CD1c-positive myeloid dendritic cell (primary cell): ENCODE results near the gene KCNA4.
"Not testable (repeated sequence)": the region's sequence is repeated elsewhere in the genome, so short reads cannot be mapped to it uniquely, and the experiment has no call there.

Experiments used
- DNase-seq: peaks from one replicate; pipeline ENCODE4 v3.0.0-alpha.2; 2016; ENCODE audit errors: extremely low spot score

Gene KCNA4

DNA sequence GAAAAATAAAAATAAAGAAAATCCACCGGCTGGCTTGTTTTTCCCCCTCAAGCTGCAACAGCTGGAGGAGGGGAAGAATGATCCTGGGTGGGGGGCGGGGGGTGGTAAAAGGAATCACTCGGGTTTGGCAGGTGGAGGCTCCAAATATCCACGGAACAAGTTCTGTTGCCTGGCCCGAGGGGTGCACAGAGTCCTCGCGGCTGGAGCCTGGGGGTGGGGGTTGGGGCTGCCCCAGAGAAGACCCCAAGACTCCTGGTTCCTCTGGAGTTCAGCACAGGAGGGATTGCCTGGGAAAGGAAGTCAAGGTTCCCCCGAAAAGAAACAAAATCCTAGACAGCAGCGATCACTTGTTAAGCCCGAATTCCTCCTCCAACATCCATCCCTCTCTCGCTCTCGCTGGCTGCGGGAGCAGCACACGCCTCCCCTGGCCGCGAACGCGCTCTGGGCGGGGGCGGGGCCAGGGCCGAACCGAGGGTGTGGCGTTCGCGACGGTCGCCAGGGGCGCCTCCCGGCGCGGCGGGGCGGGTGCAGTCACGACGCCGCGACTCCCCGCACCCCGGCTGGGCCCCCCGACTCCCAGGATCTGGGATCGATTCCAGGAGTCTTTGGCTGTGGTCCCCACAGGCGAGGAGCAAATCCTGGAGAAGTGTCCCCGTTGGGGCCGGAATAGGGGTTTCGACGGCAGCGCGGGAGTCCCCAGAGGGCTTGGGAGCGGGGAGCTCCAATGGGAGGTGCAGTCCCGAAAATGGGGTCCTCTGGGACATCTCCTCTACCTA is at the start of gene KCNA4:
Gene KCNA4 (minus strand): TSS at position 443 of the 776 bp plus-strand sequence. CDS start 4,352 bp downstream, outside the sequence.
- DNase-seq: no peak

DNA sequence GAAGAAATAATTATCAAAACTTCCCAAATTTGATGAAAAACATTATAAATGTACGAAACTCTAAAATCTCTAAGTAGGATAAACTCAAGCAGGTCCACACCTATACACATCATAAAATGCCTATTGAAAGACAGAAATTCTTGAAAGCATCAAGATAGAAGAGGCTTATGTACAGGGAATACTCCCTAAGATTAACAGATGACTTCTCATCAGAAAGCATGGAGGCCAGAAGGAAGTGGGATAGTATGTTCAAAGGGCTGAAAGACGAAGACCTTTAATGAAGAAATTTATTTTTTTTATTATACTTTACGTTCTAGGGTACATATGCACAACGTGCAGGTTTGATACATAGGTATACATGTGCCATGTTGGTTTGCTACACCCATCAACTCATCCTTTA is 45.3 kb upstream of the KCNA4 start:
- DNase-seq: no peak

DNA sequence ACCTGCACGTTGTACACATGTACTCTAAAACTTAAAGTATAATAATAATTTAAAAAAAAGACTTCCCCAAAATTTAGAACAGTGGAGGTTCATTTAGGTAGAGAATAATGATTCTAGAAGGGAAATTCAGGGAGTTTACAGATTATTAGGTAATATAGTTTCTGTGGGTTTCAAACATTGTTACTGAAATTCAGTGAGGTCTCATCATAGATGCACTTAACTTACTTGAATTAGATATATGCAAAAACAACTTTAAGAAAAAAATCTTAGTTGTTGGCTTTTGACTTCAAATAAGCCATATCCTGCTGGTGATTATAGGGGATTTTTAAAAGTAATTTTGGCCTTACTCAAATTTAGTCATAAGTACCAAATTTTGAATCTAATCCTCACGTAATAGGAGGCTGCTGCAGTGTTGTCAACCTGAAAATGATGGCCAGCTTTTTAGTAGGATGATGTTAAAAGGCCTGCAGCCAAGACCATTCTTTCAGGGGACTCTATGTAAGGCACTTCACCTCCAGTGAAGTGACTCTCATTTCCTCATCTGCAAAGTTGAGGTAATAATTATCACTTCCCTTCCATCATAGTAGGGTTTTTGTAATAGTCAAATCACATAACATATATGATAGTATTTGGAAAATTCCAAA is 42.5 kb upstream of the KCNA4 start:
- DNase-seq: no peak

DNA sequence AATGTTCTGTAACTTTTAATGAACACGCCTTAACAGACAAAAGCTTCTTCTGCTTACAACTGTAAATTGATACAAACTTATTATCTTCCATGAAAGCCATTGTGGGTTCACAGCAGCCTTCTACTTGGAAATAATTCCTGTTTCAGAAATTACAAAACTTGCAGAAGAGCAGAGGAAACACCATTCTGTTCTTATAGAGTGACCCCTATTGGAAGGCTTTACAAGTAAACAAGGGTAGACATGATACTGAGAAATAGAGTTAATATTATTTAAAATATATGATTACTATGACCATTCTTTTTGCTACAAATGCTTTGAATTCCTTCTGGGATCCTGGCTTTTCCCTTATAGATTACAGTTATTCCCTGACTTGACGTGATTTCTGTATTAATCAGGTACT is 32.4 kb upstream of the KCNA4 start:
- no peak for DNase-seq

DNA sequence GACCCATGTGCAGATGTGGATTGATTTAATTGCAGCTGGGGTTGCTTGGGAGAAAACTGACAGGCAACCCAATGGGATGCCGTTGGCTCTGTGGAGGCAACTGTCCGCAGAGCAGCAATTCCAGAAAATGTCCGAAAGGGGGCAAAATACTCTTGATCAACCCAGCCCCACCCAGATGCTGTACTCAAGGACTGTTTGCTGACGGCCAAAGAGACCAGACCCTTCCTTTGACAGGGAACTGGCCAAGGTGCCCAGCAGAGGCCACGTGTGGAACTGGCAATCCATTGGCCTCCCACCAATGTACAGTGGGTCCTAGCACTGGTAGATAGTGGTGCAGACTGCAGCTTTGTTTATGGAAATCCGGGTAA is 29.7 kb upstream of the KCNA4 start:
- no peak for DNase-seq

DNA sequence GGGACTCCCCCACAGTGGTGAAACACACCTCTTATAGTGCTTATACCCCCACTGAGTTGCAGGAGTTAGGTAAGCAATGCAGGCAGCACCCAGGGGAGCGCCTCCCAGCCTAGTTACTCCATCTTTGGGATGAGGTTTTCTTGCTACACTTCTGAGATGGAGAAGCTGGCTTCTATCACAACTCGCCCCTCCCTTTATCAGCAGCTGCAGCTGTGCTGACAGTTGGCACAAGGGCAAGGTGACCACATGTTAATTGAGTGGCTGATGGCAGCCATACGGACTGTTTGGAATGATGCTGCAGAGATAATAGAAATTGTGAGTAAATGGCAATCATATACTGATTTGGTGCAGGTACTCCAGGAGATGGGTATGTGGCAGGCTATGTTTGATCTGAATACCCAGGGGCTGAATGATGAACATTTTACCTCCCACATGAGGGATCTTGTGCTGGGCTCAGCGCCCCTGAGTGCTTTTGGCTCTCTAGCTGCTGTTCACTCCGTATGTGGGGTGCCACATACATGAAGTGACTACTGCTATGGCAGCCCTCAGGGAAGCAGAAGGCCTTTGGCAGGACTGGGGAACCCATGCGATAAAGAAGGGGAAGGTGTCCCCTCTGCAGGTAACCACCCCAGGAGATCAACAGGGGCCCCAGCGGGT is 29.2 kb upstream of the KCNA4 start:
- DNase-seq: no peak

DNA sequence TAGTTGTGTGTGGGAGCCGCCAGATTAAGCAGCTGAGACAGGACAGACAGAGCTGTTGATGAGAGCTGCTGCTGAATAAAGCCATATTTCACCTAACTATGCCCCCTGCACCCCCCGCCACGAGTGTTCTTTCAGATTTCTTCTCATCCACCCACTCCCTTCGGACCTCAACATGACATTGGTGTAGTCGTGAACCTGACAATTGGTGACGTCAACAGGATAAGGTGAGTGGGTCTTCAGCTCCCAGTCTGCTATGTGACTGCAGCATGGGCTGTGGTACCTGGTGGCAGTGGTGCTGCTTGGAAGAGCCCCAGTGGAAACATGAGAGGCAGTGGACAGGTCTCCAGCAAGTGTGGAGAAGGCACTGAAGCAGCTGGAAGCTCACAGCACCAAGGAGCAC is 28.3 kb upstream of the KCNA4 start:
- DNase-seq: no peak

- no peak for DNase-seq
Observed at GRCh38 chr11:30041171-30041570, 24.3 kb upstream of the KCNA4 start.

GRCh38 chr11:30034746-30035145 is 17.9 kb upstream of the KCNA4 start:
- not testable (repeated sequence) for DNase-seq

DNA sequence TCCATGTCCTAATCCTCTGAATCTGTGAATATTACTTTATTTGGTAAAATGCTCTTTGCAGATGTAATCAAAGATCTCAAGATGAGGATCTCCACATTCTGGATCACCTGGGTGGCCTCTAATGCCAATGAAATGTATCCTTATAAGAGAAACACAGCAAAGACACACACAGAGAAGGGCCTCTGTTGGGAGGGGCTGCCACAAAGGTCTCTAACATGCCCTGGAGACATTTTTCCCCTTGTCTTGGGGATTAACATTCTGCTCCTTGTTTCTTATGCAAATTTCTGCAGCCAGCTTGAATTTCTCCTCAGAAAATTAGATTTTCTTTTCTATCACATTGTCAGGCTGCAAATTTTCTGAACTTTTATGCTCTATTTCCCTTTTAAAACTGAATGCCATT is 17.3 kb upstream of the KCNA4 start:
- not testable (repeated sequence) for DNase-seq

- DNase-seq: no peak
Observed at GRCh38 chr11:30025396-30026139, 8.7 kb upstream of the KCNA4 start.

GRCh38 chr11:30023074-30023473 is 6.2 kb upstream of the KCNA4 start:
- DNase-seq: no peak

DNA sequence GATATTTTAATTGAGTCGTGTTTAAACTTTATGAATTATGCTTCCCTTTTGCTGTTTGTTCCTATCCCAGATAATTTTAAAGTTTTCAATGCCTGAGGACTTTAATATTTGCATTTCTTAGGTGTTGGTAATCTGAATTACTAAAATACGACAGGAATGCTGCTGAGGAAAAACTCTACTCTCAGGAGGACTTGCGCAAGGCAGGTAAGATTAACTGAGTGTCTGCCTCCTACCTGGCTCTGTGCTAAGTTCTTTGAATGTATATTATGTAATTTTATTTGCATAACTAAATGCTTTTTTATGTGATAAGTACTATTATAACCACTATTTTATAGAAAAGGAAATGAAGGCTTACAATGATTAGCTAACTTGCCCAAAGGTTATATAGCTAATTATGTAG is 2.7 kb upstream of the KCNA4 start:
- no peak for DNase-seq

DNA sequence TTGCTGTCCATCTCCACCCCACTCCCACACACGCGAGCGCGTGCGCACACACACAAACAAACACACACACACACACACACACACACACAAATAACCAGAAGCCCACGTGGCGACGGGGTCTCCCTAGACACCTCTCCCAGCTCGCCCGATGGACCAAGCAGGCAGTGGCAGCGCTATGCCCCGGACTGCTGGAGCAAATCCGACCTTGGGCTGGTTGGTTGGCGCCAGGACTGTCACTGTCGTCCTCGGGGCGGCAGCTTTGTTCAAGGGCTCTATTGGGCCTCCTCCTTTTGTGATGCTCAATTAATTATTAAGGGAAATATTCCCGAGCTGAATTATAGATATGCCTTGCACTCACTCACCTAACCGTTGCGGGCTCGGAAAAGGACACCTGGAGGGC is 1.7 kb upstream of the KCNA4 start:
- no peak for DNase-seq

DNA sequence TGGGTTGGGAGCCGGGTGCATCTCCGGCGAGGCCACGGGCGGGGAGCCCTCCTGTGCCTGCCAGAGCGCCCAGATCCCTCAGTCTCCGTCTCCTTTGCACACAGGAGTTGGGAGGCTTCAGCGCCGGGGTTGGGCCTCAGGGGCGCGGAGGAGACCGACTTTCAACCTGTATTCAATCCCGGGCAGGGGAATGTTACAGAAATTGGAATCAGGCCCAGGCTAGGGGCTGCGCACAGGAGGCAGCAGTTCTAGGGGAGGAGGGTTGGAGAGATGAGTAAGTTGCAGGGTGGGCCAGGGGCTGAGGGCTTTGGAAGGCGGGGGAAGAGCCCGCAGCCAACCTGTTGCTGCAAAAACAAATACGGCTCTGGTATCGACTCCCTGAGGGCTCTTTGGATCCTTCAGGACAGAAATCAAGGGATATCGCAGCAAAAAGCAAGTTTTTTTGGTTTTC is 640 bp upstream of the KCNA4 start:
- DNase-seq: no peak

DNA sequence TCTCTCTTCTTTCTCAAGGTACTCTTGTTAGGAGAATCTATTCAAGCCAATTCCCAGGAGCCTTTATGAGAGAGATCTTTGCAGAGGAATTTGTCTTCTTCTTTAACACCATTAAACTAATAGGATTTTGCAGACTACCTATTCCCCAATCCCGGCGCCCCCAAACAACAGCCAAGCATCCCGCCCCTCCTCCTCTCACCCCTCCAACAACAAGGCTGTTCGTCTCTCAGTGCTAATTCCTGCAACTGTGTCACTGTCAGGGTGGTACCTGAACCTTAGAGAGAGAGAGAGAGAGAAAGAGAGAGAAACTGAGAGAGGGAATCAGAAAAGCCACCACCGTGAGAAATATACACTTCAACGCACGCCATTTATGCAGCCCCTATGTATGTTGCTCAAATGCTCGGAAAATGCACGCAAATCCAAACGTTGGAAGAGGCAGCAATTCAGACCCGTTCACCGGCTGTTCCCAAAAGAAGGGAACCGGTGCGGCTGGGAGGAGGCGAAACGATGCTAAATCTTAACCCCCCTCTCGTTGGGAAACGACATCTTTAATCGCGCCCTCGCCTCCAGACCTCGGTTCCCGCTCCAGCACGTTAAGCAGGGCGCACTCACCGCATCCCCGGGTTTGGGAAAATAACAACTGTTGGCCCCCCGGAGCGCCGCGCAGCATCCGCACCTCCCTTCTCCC is 961 bp downstream of the KCNA4 start:
- no peak for DNase-seq

- no peak for DNase-seq
Observed at GRCh38 chr11:30012346-30012745, 4.5 kb downstream of the KCNA4 start.

- DNase-seq: no peak
Observed at GRCh38 chr11:30009060-30009459, 7.8 kb downstream of the KCNA4 start.

DNA sequence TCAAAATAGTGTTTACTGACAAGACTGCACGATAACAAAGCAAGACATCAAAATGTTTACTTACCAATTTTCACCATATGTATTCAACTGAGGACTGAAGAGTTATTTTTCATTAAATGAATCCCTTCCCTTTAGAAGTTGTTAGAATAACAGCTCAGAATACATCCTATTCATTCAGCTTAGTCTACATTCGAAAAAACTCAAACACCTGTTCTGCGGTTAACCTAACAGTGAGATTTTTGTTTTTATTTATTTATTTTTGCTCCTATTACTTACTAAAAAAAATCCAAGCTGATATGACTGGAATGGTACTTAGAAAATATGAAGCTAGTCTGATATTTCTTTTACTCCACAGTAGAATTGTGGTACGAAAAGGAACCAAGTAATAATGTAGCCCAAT is 10.0 kb downstream of the KCNA4 start:
- DNase-seq: no peak

- no peak for DNase-seq
Observed at GRCh38 chr11:30002157-30002785, 14.6 kb downstream of the KCNA4 start.
